B cell (primary cell): ENCODE measurements around the gene KLRF2. TPM values are rescaled to one million over a fixed set of nuclear protein-coding genes. Genes with fewer than 3 reads are reported as not detected.

Experiments used
- ATAC-seq: fragments of 200-7000 bp; cut with Tn5 transposase; one replicate; pipeline ENCODE4 v1.10.0; 2021; ENCODE audit warnings: low read depth, mild to moderate bottlenecking, moderate number of reproducible peaks, moderate library complexity
- CTCF ChIA-PET: fragments of 350-600 bp; sonication (Branson Sonifier 250); formaldehyde crosslinking; loops from one replicate; lab custom pipeline; 2021; ENCODE audit warnings: antibody characterized with exemption, inconsistent platforms; lab: Charles Lee
- POLR2A ChIA-PET: fragments of 350-600 bp; sonication (Branson Sonifier 250); formaldehyde crosslinking; loops from one replicate; lab custom pipeline; 2021; ENCODE audit warnings: antibody characterized with exemption; lab: Charles Lee
- DNase-seq: peaks from one replicate; pipeline ENCODE4 v3.0.0; 2013
- H2AFZ ChIP-seq: 2 replicates; pipeline ENCODE4 v1.6.1; 2012; ENCODE audit warnings: mild to moderate bottlenecking, low read depth, low read length; ENCODE audit not compliant: insufficient read depth, poor library complexity, severe bottlenecking
- H3K27ac ChIP-seq, 2 donors: 1 replicate in 1 of 2; 2 replicates in 1 of 2; pipeline ENCODE4 v1.5.1; 2012 to 2013; ENCODE audit warnings: low read length in 2 of 2, mild to moderate bottlenecking in 2 of 2, moderate library complexity in 1 of 2
- H3K27me3 ChIP-seq, 4 experiments: fragments of 200-600 bp in 1 of 4; sonication (generic) in 1 of 4; replicated peaks in 1 of 4; 1 replicate in 2 of 4; 2 replicates in 2 of 4; pipeline versions ENCODE4 v1.6.1 to v1.7.0; 2013 to 2016; ENCODE audit warnings: low read length in 3 of 4, mild to moderate bottlenecking in 2 of 4, mixed read lengths in 1 of 4, moderate library complexity in 1 of 4; ENCODE audit not compliant: insufficient read depth in 4 of 4, control insufficient read depth in 3 of 4; ENCODE audit errors: control extremely low read depth in 1 of 4
- H3K36me3 ChIP-seq, 2 experiments: replicated peaks in 1 of 2; 1 replicate in 1 of 2; 2 replicates in 1 of 2; pipeline versions ENCODE4 v1.6.1 to v1.7.1; 2013; ENCODE audit warnings: low read length in 1 of 2; ENCODE audit not compliant: insufficient read depth in 2 of 2, control insufficient read depth in 1 of 2; ENCODE audit errors: control extremely low read depth in 1 of 2, extremely low read depth in 1 of 2
- H3K4me1 ChIP-seq, 2 donors: fragments of 200-600 bp in 1 of 2; sonication (generic) in 1 of 2; 1 replicate in 1 of 2; 2 replicates in 1 of 2; pipeline versions ENCODE4 v1.5.1 to v1.6.1; 2013 to 2017; ENCODE audit warnings: low read length in 2 of 2; ENCODE audit not compliant: control insufficient read depth in 2 of 2, insufficient read depth in 2 of 2
- H3K4me2 ChIP-seq: replicated peaks from 2 replicates; pipeline ENCODE3; 2012; ENCODE audit warnings: mild to moderate bottlenecking, low read depth, low read length; ENCODE audit not compliant: poor library complexity, severe bottlenecking
- H3K4me3 ChIP-seq, 5 experiments: fragments of 200-600 bp in 1 of 5; sonication (generic) in 1 of 5; 1 replicate in 3 of 5; 2 replicates in 2 of 5; pipeline versions ENCODE4 v1.5.1 to v1.7.0; 2011 to 2016; ENCODE audit warnings: low read length in 4 of 5, mild to moderate bottlenecking in 4 of 5, low read depth in 2 of 5, control low read depth in 1 of 5, moderate library complexity in 1 of 5; ENCODE audit not compliant: insufficient read depth in 1 of 5; ENCODE audit errors: control extremely low read depth in 1 of 5, extremely low read depth in 1 of 5
- H3K79me2 ChIP-seq: fragments of 200-600 bp; sonication (generic); one replicate; pipeline ENCODE4 v1.6.0; 2016; ENCODE audit warnings: low read length; ENCODE audit not compliant: control insufficient read depth, insufficient read depth
- H3K9ac ChIP-seq: fragments of 200-600 bp; sonication (generic); 2 replicates; pipeline ENCODE4 v1.6.1; 2017; ENCODE audit warnings: mild to moderate bottlenecking, low read length, moderate library complexity
- H3K9me3 ChIP-seq, 3 donors: one replicate each; pipeline versions ENCODE4 v1.6.1 to v1.7.1; 2013; ENCODE audit warnings: low read length in 2 of 3; ENCODE audit not compliant: control insufficient read depth in 2 of 3, insufficient read depth in 1 of 3; ENCODE audit errors: control extremely low read depth in 1 of 3
- H4K20me1 ChIP-seq: 2 replicates; pipeline ENCODE4 v1.6.0; 2012; ENCODE audit warnings: mild to moderate bottlenecking, low read length; ENCODE audit not compliant: insufficient read depth, control insufficient read depth, poor library complexity, severe bottlenecking
- H3K27ac Mint-ChIP-seq: one replicate; pipeline ENCODE4 v1.8.0; 2021; ENCODE audit warnings: mixed read lengths
- H3K27me3 Mint-ChIP-seq: one replicate; pipeline ENCODE4 v1.8.0; 2021; ENCODE audit warnings: mixed read lengths
- H3K4me1 Mint-ChIP-seq: one replicate; pipeline ENCODE4 v1.8.0; 2021; ENCODE audit warnings: mixed read lengths
- H3K4me3 Mint-ChIP-seq: one replicate; pipeline ENCODE4 v1.8.0; 2021; ENCODE audit warnings: mixed read lengths
- H3K9me3 Mint-ChIP-seq: one replicate; pipeline ENCODE4 v1.8.0; 2022; ENCODE audit warnings: mixed read lengths; ENCODE audit not compliant: insufficient read depth
- EZH2 ChIP-seq: IDR thresholded peaks from 2 replicates; pipeline ENCODE4 v1.6.1; 2012; ENCODE audit warnings: borderline replicate concordance, low read depth, mild to moderate bottlenecking, moderate library complexity, low read length; ENCODE audit not compliant: insufficient read depth, poor library complexity, severe bottlenecking
- WGBS: methylation state at CpG from one replicate; pipeline ENCODE4 v1.1.5; 2013; ENCODE audit warnings: missing lambda C conversion rate; ENCODE audit not compliant: insufficient coverage; 5-methylcytosine and 5-hydroxymethylcytosine counted together
- intact Hi-C: fragments of 100-400 bp; cut with micrococcal nuclease; formaldehyde crosslinking; loops from one replicate; pipeline ENCODE4 v1.10.0; 2022
- polyA plus RNA-seq: library from polyadenylated mRNA; depleted of rRNA; stranded (reverse); fragments of >200 nt; gene quantifications from 2 replicates; pipeline ENCODE4 v1.2.3, GENCODE V29; 2012
- total RNA-seq, 2 donors: library from RNA; stranded (reverse); fragments of 120-200 nt in 1 of 2; gene quantifications; 1 replicate in 1 of 2; 2 replicates in 1 of 2; pipeline versions ENCODE4 v1.2.3 to v1.2.4, GENCODE V29; 2013 to 2022
- TF ChIP-seq, protein P1 (sequence below): fragments of 200-600 bp; IDR thresholded peaks from one replicate; pipeline ENCODE4 v1.8.0; 2022; ENCODE audit warnings: antibody characterized with exemption, mild to moderate bottlenecking

The KLRF2 gene
- total and polyA plus RNA-seq, 2 donors (not counting 1 experiment from before 2014, with no cell fraction given): 0.36 TPM; not detected in 1

DNA sequence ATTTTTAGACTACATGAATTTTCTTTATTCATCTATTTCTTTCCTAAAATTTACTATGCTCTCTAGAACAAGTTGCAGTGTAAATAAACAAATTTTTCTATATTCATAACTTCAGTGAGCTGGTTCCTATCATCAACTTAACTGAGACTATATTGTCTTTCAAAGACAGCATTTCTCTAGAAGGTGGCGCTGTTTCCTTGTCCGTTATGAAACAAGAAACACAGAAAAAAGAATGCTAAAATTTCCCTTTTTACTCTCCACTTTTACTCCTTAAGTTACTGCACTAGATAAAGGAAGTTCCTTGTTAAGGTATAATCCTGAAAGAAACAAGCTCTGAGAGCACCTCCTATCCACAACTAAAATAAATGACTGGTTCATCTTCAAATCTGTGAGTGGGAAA is 59.1 kb downstream of the KLRF2 start:
- H2AFZ ChIP-seq: no peak overlapping the region
- no peaks in the 10 kb centered on the region for H3K9me3 Mint-ChIP-seq
- H3K9ac ChIP-seq: no peak overlapping the region
- no peak overlapping the region for H3K27ac Mint-ChIP-seq
- ChIA-PET CTCF (interaction anchor here (0.7 to 2.8 kb wide), 18 partner anchors 8 to 248 kb away, joined by 3 to 17 read pairs (median 5); partner anchors contain the start of genes CLEC12B and CLEC2A), POLR2A (no interaction called here)
- DNase-seq (peak; percentile 42), ATAC-seq (no peak)
- H4K20me1 ChIP-seq: no peaks in the 10 kb centered on the region
- no CpG with 5 or more reads among the region's 2 CpGs for WGBS
- peaks cover 11 to 24% of the 10 kb centered on the region in 2 donors for H3K4me1 ChIP-seq
- H3K79me2 ChIP-seq: no peaks in the 10 kb centered on the region
- H3K4me1 Mint-ChIP-seq: peaks cover 20% of the 10 kb centered on the region
- peaks cover 22% of the 10 kb centered on the region for H3K27me3 Mint-ChIP-seq
- intact Hi-C loops: loop anchor here (1.0 to 5.0 kb wide), 3 partner anchors 67 to 200 kb away; no protein-coding TSS in a partner anchor
- no peaks in the 10 kb centered on the region for H3K36me3 ChIP-seq
- no peak overlapping the region for H3K4me3 Mint-ChIP-seq
- H3K27me3 ChIP-seq: peaks cover 0 to 7% (median 0%) of the 10 kb centered on the region in 4 experiments
- no peak overlapping the region for H3K4me3 ChIP-seq
- TF ChIP-seq, protein P1, sequence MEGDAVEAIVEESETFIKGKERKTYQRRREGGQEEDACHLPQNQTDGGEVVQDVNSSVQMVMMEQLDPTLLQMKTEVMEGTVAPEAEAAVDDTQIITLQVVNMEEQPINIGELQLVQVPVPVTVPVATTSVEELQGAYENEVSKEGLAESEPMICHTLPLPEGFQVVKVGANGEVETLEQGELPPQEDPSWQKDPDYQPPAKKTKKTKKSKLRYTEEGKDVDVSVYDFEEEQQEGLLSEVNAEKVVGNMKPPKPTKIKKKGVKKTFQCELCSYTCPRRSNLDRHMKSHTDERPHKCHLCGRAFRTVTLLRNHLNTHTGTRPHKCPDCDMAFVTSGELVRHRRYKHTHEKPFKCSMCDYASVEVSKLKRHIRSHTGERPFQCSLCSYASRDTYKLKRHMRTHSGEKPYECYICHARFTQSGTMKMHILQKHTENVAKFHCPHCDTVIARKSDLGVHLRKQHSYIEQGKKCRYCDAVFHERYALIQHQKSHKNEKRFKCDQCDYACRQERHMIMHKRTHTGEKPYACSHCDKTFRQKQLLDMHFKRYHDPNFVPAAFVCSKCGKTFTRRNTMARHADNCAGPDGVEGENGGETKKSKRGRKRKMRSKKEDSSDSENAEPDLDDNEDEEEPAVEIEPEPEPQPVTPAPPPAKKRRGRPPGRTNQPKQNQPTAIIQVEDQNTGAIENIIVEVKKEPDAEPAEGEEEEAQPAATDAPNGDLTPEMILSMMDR: peak; percentile 44
- TF ChIP-seq EZH2: no peak
- no peak overlapping the region for H3K4me2 ChIP-seq
- H3K9me3 ChIP-seq: no peaks in the 10 kb centered on the region
- H3K27ac ChIP-seq: no peak overlapping the region

DNA sequence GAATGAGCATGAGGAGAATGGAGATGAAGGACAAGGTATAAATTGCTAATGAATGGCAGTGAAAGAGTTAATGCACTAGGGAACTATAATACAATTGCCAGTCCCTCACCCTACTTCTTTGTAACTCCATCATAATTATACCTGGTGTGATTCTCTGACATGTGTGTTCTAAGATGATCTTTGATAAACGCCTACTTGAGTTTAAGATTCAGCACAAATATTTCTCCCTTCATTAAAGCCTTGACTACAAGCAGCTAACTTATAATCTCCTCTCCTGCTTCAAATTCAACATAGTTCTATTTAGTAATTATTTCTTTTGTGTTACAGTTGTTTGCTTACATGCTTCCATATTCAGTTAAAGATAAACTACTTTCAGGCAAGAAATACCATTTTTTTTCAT is 60.5 kb downstream of the KLRF2 start:
- TF ChIP-seq, protein P1: no peak
- TF ChIP-seq EZH2: no peak
- Histone ChIP-seq H3K9ac (no peak overlapping the region), H3K27me3 (peaks cover 0 to 7% (median 0%) of the 10 kb centered on the region in 4 experiments), H3K9me3 (no peaks in the 10 kb centered on the region), H3K27ac (no peak overlapping the region), H4K20me1 (no peaks in the 10 kb centered on the region), H2AFZ (no peak overlapping the region), H3K4me1 (peaks cover 7 to 18% of the 10 kb centered on the region in 2 donors), H3K79me2 (no peaks in the 10 kb centered on the region), H3K4me3 (no peak overlapping the region), H3K4me2 (no peak overlapping the region), H3K36me3 (no peaks in the 10 kb centered on the region)
- no CpG with 5 or more reads among the region's 1 CpG for WGBS
- peaks cover 19% of the 10 kb centered on the region for H3K4me1 Mint-ChIP-seq
- DNase-seq (no peak), ATAC-seq (no peak)
- intact Hi-C loops: loop anchor here (5.0 kb wide), 2 partner anchors 65 to 190 kb away; no protein-coding TSS in a partner anchor
- H3K9me3 Mint-ChIP-seq: no peaks in the 10 kb centered on the region
- H3K4me3 Mint-ChIP-seq: no peak overlapping the region
- H3K27ac Mint-ChIP-seq: no peak overlapping the region
- POLR2A ChIA-PET: no interaction called here
- CTCF ChIA-PET: interaction anchor here (0.9 to 1.6 kb wide), 2 partner anchors 128 to 142 kb away, joined by 3 read pairs; no protein-coding TSS in a partner anchor
- peaks cover 19% of the 10 kb centered on the region for H3K27me3 Mint-ChIP-seq
